GM18520 (cell line): Measurements from ENCODE around the gene PHC3.
"Not testable (repeated sequence)": the region's sequence is repeated elsewhere in the genome, so short reads cannot be mapped to it uniquely, and the experiment has no call there.

Experiments
- ATAC-seq: cut with Tn5 transposase; IDR thresholded peaks from one replicate; pipeline ENCODE4 v1.9.1; 2021; ENCODE audit not compliant: unreplicated experiment

PHC3 gene, protein sequence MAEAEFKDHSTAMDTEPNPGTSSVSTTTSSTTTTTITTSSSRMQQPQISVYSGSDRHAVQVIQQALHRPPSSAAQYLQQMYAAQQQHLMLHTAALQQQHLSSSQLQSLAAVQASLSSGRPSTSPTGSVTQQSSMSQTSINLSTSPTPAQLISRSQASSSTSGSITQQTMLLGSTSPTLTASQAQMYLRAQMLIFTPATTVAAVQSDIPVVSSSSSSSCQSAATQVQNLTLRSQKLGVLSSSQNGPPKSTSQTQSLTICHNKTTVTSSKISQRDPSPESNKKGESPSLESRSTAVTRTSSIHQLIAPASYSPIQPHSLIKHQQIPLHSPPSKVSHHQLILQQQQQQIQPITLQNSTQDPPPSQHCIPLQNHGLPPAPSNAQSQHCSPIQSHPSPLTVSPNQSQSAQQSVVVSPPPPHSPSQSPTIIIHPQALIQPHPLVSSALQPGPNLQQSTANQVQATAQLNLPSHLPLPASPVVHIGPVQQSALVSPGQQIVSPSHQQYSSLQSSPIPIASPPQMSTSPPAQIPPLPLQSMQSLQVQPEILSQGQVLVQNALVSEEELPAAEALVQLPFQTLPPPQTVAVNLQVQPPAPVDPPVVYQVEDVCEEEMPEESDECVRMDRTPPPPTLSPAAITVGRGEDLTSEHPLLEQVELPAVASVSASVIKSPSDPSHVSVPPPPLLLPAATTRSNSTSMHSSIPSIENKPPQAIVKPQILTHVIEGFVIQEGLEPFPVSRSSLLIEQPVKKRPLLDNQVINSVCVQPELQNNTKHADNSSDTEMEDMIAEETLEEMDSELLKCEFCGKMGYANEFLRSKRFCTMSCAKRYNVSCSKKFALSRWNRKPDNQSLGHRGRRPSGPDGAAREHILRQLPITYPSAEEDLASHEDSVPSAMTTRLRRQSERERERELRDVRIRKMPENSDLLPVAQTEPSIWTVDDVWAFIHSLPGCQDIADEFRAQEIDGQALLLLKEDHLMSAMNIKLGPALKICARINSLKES

GRCh38 chr3:170180908-170181885 is at the start of gene PHC3:
Gene PHC3 (minus strand): TSS chr3:170181733. CDS start chr3:170181715, 18 bp downstream.
- ATAC-seq: peak; percentile 76

DNA sequence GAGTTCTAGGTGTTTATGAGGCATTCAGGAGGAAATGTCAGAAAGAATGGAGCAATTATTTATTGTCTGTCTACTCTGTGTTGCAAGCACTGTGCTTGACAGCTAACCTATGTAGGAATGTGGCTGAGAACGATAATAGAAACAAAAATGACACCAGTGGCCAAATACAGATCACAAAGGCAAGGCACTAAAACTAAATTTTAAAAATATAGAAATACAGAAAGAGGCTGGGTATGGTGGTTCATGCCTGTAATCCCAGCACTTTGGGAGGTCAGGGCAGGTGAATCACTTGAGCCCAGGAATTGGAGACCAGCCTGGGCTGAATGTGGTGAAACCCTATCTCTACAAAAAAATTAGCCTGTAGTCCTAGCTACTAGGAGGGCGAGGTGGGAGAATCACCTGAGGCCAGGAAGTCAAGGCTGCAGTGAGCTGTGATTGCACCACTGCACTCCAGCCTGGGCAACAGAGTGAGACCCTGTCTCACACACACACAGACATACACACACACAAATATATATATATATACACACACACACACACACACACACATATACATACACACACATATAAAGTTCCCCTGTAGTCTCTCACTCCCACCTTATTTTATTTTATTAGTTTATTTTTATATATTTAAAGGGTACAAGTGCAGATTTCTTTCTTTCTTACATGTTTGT is 46.7 kb upstream of the PHC3 start:
- no peak for ATAC-seq

DNA sequence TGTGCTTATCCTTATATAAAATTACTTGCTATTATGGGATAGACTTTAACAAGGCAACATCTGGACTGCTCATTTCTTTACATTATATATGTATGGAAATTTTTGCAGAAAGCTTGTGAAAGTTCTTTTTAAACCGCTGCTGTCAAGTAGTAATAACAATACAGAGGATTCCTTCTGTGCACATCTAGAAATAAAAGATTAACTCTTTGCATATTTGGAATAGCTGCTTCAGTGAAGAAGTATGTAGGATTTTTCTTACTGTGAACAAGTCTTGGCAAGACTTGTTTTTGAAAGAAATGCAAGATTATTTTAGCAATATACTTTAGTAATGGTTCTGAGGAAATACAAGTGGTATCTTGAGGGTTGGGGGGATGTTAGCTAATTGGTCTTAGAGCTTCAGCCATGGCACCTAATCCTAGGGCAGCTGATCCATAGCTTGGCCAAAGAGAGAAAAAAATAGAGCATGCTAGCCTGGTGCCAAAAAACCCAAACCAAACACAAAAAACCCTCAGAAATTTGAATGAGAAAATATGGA is 45.0 kb upstream of the PHC3 start:
- ATAC-seq: no peak

DNA sequence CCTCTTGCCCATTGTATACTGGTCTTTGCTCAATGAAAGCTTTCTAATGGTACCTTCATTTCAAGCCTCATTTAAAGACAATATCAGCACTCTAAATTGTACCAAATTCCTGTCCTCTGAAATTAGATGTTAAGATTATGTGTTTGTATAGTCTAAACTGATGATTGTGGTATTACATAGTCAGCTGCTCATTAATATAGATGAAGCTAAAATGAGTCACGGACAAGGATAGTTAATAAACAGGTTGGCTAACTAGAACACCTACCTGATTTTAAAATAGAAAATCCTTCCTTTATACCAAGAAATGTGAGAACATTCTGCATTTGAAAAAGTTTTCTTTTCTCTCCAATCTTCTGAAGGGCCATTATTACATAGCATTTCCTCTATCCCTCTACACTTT is 43.6 kb upstream of the PHC3 start:
- ATAC-seq: no peak

GRCh38 chr3:170222647-170223541 is 41.4 kb upstream of the PHC3 start:
- ATAC-seq: peak; percentile 27

DNA sequence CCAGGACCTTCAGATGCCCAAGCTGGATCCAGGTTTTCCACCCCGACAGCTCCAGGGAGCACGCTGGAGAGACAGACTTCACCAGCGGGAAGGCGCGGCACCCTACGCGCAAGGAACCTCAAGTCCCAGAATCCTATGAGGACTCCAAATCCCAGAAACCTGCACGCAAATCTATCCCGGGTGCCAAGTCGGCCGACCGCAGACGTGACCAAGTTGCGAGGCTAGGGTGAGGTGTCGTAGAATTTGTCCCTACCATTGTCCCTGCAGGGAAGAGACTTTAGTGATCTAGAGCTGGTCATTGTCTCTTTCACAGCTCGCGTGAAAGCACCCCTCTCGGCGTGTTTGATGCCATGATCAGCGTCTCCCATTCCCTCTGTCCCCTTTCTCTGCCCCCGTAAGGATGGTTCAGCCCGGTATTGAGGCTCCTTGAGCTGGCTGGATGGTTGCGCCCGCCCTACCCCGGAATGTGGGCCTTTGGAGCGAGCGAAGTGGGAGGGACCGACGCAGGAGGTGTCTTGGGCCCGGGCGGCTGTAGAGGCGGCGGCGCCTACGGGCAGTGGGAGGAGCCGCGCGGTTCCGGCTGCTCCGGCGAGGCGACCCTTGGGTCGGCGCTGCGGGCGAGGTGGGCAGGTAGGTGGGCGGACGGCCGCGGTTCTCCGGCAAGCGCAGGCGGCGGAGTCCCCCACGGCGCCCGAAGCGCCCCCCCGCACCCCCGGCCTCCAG is 40.6 kb upstream of the PHC3 start, which contains the start of gene PRKCI:
Gene PRKCI (plus strand): TSS at position 501 of the 723 bp plus-strand sequence. CDS start 246 bp downstream, outside the sequence.
- peak; percentile 95 for ATAC-seq

GRCh38 chr3:170220871-170221270 is 39.3 kb upstream of the PHC3 start:
- no peak for ATAC-seq

GRCh38 chr3:170219850-170220249 is 38.3 kb upstream of the PHC3 start:
- ATAC-seq: no peak

GRCh38 chr3:170211668-170212067 is 30.1 kb upstream of the PHC3 start:
- ATAC-seq: no peak

- no peak for ATAC-seq
These were observed 26.2 kb upstream of the PHC3 start for GRCh38 chr3:170207717-170208116.

DNA sequence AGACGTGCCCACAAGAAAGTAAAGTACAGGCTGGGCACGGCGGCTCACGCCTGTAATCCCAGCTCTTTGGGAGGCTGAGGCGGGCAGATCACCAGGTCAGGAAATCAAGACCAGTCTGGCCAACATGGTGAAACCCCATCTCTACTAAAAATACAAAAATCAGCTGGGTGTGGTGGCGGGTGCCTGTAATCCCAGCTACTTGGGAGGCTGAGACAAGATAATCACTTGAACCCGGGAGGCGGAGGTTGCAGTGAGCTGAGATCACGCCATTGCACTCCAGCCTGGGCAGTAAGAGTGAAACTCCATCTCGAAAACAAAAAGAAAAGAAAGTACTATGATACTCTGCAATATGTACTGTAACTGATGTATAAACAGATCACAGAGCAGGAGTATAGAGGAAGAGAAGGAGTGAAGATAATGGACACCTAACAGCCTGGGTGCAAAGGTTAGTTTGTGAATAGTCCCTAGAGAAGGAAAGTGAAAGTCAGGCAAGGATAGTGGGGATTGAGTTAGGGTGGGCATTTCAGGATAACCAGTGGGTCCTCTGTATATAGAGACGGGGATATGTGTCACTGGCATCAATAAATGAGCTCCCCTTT is 24.7 kb upstream of the PHC3 start:
- ATAC-seq: not testable (repeated sequence)

- peak; percentile 67 for ATAC-seq
These were observed 23.8 kb upstream of the PHC3 start for GRCh38 chr3:170205302-170205701.

- no peak for ATAC-seq
These were observed 23.0 kb upstream of the PHC3 start for GRCh38 chr3:170204509-170204908.

DNA sequence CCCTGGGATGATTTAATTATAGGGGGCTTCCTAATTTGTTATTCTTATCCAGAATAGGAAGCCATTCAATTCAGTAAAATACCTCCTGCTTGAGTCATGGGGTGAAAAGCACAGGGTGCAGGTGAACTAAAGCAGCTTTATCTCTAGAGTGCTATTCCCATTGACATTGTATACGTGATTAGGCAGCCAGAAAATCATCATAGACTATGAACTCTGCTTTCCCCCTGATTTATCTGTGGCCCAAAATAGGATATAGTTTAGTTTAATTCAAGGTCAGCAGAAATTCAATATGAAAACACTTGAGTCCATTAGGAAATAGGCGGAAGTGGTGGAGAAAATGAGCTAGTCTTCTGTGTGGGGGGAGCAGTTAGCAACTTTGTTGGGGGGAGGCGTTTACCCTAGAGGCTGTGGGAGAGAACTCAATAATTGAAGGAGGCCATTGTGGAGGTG is 22.5 kb upstream of the PHC3 start:
- ATAC-seq: no peak

GRCh38 chr3:170203457-170203856 is 21.9 kb upstream of the PHC3 start:
- ATAC-seq: no peak

DNA sequence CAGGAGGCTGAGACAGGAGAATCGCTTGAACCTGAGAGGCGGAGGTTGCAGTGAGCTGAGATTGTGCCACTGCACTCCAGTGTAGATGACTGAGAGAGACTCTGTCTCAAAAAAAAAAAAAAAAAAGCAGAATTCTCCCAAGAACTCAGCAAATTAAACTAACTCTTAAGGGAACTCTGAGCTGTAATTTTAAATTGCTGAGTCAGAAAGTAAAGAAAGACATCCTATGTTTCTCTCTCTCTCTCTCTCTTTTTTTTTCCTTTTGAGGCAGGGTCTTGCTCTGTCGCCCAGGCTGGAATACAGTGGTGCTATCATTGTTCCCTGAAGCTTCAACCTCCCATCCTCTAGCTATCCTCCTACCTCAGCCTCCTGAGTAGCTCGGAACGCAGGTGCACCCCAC is 20.0 kb upstream of the PHC3 start:
- no peak for ATAC-seq

- no peak for ATAC-seq
These were observed 19.5 kb upstream of the PHC3 start for GRCh38 chr3:170200987-170201386.
